GM18907 (cell line): Measurements from ENCODE around the gene NIT1.

ENCODE experiments used
- ATAC-seq: cut with Tn5 transposase; IDR thresholded peaks from one replicate; pipeline ENCODE4 v1.9.1; 2021; ENCODE audit warnings: mild to moderate bottlenecking, moderate library complexity; ENCODE audit not compliant: unreplicated experiment

The NIT1 gene

DNA sequence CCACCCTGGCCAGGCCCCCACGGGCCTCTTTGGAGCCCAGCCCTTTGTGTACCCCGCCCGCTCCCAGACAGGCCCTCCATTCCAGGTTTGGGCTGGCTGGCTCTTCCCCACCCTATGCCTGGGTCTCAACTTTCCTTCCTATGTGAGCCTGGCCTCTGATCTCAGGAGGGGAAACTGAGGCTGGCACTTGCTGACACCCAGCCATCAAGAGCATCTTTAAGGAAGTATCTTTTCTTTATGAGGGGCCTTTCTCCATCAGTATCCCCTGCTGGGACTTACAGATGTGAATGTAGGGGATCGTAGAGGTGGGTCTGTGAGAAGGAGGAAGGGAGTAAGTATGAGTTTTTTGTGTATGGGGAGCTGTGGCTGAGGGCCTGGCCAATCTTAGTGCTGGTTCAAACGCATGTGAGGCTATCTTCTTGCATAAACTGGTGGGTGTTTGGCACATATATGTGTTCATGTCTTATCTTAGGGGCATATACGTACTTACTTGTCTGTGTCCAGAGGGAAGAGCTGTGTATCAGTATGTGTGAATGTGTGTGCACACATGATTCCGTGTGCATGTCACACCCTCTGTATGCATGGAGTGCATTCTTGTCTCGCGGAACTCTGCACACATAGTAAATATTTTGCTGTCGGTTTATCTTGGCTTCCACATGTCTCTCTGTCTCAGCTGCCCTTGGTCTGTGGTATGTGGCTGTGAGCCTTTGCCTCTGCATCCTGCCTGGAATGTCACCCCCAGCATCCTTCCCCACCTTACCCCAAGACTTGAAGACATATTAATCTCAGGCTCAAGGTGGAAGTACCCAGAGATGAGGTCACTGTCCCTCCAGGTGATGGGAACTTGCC, 33.9 kb upstream of the NIT1 start:
- ATAC-seq: no peak

DNA sequence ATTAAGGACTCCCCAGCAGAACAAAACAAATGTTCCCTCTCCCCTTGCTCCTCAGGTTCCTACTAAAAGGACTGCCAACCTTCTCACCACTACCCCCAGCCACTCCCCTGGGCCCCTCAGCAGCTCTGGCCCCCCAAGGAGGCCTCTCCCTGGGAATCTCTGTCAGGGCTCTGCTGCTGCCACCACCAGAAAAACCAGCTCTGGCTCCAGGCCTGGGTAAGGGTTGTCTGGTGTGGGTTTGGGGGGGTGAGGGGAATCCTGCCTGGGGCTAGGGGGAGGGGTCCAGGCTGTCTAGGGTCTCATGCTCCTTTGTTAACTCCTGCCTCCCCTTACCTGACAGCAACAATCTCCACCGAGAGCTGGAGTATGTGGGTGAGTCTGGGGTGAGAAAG, 33.3 kb upstream of the NIT1 start:
- no peak for ATAC-seq

DNA sequence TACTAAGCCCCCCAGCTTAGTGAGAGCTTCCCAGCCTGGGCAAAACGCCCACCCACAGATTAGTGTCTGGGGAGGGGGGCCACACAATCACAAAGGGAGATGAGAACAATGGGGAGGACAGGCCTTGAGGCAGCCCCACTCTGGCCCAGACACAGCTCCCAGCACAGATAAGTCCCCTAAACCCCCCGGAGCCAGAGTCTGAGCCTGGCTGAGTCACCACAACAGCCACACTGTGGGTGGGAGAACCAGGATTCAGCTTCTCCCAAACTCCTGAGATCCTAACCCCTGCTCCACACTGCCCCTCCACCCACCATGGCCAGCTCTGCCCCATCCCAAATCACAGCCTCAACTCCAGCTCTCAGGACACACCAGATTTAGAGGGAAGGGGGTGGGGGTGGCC, 32.7 kb upstream of the NIT1 start:
- ATAC-seq: no peak

DNA sequence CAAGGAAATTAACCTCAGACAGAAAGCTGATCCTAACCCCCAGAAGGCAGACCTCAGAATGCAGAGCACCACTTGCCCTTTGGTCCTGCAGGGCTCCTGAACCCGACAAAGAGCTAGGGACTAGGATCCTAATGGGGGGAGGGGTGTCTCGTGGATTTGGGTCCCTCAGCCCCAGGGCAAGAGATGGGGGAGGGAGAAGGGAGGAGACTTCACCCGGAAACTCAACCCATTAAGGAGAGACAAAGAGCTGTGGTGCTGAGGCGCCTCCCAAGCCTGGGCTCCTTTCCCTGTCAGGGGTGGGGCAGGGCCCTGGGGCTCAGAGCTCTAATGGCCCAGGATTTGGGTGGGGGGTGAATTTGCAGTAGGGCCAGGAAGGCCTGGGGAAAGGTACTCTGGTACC, 31.4 kb upstream of the NIT1 start:
- ATAC-seq: no peak

DNA sequence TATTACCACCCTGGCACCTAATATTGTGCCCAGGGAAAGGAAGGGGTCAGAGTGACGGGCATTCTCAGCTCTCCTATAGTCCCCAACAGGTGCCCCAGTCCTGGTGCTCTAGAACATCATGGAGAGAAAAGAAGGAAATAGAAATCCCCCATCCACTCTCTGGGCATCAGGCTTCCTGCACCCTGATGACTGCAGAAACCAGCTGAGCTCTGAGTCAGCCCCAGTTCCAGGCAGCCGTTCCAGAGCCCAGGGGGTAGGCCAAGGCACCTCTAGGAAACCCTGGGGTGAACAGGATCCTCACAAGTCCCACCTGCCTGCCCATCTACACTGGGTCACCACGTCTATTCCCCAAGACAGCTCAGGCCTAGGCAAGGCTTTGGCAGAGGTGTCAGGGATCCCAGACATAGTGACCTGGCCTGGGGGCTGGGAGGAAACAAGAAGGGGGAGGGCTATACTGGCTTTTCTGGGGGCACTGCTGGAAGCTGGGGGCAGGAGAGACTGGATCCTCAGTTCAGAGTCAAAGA, 29.3 kb upstream of the NIT1 start:
- no peak for ATAC-seq

DNA sequence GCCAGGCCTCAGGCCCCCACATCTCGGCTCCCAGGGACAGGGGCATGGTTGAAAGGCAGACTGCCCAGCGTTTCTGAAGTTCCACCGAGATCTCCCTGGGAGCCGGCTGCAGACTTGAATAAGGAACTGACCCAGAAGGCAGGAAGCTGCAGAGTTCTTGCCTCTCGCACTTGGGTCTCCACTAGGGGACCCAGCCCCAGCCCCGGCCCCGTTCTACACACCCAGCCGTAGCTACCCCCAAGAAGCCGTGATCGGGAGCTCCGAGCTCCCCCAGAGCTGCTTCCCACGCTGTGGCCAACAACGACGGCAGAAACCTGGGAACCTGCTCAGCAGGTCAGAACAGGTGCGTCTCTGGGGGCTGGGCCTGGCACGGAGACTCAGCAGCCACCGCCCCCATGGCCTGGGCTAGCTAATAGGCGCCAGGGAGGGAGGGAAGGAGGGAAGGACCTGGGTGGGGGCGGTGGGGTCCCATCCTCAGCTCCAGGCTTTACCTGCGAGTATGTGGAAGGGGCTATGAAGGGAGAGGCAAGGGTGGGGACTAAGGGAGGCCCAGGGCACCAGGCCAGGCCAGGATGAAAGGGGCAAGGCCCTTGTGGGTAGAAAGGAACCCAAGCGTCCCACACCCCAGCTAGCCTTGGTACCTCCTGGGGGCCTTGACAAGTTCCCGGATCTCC, 28.5 kb upstream of the NIT1 start, which contains the start of gene NECTIN4:
Gene NECTIN4, minus strand, starts transcription at position 308 of the 674 bp plus-strand sequence. Its CDS starts 262 bp downstream, at position 46.
- no peak for ATAC-seq

DNA sequence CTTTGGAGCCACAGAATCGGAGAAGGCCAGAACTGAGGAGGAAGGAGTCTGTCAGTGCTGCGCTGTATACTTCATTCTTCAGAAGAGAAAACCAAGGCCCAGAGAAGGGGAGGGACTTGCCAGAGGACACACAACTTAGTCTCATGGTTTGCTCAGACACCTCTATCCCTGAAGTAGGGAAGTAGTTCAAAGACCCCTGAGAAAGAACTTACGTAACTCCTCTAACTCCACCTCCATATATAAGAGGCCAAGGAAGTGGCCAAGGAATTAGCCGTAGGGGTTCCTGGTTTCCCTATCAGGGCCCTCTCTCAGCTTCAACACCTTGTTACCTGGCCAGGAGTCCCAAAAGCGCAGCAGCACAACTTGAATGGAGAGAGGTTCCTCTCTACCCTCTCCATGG, 28.0 kb upstream of the NIT1 start:
- ATAC-seq: no peak

DNA sequence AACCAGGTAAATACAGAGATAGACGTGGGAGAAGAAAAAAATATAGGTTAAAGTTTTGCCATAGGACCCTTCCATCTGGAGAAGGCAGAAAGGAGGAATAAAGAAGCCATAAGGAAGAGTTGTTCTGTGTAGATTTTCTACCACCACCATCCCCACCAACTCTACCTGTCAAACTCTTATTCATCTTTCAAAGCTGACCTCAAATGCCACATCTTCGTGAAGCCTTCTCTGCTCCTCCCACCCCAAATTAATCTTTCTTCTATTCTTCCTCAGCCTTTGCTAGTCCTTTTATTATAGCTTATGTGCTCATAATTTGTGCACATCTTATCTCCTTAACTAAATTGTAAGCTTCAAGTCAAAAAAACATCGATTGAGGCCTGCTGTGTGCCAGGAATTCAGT, 27.3 kb upstream of the NIT1 start:
- no peak for ATAC-seq

DNA sequence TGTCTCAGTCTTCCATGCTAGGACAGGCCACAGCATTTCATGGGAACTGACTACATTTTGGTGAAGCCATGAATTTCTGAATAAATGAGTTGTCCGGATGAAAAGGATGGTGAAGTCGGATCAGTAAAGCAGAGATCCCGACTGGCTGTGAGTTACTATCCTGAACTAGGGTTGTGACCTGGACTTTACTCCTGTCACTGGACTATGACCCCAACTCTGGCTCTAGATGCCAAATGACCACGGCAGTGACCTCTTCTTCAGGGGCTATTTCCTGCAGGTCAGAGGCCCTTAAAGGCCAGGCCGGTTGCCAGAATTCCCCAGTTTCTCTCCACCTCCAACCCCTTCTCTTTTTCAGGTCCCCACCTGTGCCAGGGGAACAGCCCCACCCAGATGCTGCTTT, 26.8 kb upstream of the NIT1 start:
- no peak for ATAC-seq

DNA sequence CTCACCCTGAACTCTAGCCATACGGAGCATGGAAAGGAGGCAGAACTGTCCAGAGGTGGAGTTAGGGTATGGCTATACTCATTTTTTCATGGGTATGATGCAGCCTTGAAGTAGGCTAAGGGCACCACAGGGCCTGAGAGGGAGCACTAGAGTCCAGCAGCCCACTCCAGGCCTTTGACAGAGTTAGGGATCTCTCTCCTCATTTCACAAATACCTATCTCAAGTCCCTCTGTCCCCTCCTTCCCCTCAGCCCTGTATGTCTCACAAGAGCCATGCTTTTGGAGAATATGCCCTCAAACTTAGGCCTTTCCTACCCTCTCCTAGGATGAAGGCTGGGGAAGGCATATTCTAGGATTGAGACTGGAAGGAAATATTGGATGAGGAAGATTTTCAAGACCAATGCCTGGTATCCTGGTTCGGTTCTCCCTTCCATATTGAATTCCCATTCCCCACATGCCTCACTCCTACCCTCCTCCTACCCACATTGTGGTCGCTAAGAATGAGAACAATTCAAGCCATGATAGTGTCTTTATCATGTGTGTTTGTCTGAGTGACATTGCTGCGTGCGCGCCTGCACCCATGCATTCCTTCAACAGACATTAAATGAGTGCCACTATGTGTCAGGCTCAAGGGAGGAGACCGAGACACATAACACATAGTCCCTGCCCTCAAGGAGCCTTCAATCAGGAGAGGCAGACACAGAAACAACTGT, 26.0 kb upstream of the NIT1 start:
- ATAC-seq: no peak

DNA sequence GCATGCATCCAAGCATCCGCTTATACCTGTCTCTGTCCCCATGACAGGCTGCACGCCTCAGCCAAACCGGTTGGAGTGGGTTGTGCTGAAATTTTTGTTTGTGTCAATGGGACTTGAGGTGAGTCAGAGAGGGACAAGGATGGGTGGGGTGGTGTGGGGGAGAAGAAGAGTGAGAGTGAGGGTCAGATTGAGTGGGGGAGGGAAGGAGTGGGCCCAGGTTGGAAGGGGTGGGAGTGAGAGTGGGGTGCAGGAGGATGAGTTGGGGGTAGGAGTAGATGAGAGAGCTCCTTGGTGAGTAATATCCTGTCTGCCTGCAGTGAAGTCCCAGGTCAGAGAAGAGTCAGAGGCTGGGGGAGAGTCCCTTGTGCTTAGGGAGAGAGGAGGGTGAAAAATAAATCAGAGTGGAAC, 25.3 kb upstream of the NIT1 start:
- ATAC-seq: no peak

DNA sequence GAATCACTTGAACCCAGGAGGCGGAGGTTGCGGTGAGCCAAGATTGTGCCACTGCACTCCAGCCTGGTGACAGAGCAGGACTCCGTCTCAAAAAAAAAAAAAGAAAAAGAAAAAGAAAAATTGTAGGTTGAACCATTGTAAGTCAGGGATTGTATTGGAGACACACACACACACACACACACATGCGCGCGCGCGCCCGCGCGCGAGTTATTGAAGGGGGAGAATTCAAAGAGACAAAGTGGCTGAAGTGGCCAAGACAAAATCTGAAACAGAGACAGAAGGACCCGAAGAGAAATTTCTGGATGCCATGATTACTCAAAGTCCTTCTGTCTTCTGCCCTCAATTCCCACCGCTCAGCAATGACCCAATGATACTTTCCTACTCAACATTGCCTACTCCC, 23.4 kb upstream of the NIT1 start:
- ATAC-seq: no peak

DNA sequence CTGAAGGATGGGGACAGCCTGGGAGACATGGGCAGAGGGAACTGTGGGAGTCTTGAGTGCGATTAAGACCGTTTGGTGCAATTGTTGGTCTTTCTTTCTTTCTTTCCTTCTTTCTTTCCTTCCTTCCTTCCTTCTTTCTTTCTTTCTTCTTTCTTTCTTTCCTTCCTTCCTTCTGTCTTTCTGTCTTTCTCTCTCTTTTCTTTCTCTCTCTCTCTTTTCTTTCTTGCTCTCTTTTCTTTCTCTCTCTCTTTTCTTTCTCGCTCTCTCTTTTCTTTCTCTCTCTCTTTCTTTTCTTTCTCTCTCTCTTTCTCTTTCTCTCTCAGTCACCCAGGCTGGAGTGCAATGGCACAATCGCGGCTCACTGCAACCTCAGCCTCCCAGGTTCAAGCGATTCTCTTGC, 22.7 kb upstream of the NIT1 start:
- no peak for ATAC-seq

DNA sequence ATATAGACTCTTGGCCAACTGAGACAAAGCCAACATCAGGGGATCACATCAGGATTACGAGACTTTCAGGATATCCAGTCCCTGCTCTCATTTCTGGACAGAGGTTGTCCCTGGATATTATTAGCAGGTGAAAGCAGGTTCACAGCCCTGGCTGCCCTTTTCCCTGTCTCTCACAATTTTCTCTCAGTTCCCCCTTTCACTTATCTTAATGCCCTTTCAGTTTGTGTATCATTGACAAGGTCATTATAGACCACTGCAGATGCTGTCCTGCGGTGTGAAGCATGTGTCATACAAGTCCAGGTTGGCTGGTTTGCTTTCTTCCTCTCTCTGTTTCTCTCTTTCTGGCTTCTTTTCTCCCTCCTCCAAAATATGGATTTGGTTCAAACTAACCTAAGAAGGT, 21.9 kb upstream of the NIT1 start:
- peak; percentile 44 for ATAC-seq

DNA sequence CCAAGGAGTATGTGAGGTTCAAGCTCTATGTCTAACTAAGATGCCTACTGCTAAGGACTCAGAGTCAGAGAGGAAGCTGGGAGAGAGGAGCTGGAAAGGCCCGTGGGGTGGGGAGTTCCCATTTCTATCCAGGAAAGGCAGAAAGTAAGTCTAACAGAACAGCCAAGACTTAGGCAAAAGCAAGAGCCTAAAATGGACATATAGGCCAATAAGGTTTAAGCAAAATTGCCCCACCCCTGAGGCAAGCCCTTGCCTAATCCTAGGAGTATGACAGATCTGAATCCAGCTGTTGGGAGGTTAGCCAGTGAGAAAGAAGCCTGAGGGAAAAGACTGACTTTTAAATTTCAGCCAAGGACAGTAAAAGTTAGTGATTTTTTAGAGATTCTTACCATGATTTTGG, 21.4 kb upstream of the NIT1 start:
- ATAC-seq: no peak

DNA sequence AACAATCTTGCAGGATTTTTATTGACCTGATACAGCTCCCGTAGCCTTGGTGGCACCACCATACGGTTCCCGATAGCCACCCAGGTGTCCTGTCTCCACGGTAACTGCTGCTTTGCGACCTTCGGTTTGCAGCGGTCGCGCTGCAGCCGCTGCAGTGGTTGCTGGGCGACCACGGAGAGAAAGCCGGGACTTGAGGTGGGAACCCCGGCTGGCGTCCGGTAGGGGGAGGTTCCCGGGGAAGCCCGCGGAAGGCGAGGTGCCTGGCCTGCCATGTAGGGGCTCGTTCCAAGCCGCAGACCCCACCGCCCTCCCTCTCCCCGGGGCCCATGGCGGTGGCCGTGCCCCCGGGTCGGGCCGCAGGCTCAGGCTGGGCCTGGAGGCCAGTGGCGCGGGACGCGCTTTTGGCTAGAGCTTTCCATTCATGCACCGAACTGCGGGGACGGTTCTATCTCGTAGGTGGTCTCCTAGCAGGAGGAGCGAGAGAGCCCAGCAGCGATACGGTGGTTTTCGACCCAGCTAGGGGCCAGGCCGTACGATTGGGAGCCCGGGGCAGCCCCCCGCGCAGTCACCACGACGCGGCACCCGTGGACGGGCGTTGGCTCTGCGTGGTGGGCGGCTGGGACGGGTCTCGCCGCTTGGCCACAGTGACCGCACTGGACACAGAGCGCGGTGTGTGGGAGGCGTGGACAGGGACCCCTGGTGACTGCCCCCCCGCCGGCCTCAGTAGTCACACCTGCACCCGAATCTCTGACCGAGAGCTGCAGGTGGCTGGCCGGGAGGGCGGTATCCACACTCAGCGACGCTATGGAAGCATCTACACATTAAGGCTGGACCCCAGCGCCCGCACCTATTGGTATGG, 19.5 kb upstream of the NIT1 start, which contains the start of gene KLHDC9:
Gene KLHDC9, plus strand, starts transcription at position 152 of the 859 bp plus-strand sequence. Its CDS starts 175 bp downstream, at position 327.
- ATAC-seq: peak; percentile 75

DNA sequence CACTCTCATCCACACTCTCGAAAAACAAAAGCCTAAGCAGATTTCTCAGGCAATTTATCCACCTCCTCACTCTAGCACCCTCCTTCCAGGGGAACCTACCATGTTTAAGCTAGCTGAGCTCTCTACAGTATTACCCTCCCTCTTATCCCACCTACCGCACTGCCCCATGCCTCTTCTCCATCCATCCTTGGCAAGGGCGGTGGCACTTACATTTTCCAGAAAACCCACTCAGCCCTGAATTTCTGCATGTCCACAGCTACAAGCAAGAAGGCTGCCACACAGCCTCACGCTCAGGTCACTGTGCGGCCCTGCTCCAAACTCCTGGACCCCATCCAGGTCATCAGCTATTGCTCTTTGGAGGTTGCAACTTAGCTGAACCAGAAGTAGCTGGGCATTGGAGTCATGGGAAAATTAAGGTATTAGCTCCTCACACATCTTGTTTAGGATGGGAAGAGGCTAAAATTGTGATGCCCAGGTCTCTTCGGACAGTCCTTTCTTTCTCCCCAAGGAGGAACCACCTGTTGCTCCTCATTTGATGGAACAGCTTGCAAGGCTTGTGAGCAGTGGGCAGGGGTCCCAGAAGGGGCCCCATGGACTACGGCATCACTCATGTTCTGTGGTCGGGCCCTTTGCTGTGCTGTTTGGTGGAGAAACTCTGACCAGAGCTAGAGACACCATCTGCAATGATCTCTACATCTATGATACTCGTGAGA, 18.7 kb upstream of the NIT1 start:
- ATAC-seq: no peak

DNA sequence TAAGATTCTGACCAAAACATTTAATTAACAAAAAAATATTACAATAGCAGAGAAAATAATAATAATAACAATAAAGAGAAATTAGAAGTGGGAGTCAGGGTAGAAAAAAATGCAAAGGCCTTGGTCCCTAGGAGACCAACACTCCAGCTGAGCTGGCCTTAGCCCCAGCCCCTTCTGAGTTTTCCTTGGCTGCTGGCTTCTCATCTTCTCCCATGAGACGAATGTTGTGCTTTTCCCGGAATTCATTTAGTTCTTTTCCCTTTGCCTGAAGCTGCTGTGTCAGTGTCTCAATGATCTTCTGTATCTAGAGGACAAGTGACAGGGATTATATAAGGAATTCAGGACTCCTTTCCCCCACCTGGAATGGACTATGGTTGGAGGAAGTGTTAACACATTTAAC, 17.3 kb upstream of the NIT1 start:
- ATAC-seq: no peak

DNA sequence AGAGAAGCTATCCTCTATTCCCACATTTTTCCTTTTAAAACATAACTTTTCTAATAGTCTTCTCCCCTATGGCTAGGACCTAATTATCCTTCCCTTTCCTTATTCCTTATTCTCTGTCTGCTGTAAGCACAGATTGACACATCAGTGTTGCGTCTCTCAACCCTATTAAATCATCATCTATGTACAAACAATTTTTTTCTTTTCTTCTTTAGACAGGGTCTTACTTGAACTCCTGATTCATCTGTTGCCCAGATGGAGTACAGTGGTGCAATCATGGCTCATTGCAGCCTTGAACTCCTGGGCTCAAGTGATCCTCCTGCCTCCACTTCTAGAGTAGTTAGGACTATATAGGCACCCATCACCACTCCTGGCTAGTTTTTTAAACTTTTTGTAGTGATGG, 11.5 kb upstream of the NIT1 start:
- no peak for ATAC-seq

DNA sequence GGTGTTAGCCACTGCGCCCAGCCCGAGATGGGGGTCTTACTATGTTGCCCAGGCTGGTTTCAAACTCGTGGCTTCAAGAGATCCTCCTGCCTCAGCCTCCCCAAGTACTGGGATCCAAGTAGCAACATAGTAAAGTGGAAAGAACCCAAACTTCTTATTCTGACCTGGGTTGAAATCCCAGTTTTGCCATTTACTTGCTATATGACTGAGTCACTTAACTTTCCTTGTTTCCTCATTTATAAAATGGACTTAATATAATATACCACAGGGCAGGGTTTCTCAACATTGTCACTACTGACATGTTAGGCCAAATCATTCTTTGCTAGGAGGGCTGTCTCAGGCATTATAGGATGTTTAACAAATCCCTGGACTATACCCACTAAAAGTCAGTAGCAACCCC, 6.8 kb upstream of the NIT1 start:
- no peak for ATAC-seq
